Measurements from ENCODE around the gene LRRN1.

Gene LRRN1

GRCh38 chr3:3799173-3800079 is at the start of gene LRRN1:
TSS of gene LRRN1 (plus strand) at chr3:3799431. CDS start at chr3:3844642, 45,211 bp downstream.
- no peak for FAIRE-seq

- FAIRE-seq: no peak
Measured at GRCh38 chr3:3753416-3753815, 45.8 kb upstream of the LRRN1 start.

DNA sequence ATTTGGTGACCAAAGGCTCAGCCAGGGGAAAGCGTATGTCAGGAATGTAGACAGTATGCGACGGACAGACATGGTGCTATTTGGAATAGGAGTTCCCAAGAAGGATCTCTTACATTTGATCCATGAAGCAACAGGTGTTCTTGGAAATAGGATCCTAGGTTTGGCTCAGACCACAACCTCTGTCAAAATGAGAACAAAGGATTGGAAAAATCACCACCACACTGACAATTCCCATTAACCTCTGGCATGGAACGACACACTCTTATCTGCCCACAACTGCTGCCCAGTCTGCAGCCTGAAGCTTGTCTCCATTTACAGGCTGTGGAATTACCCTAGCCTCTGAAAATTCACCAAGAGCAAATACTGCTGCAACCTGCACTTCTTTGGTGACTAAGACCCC is 33.6 kb upstream of the LRRN1 start:
- no peak for FAIRE-seq

- no peak for FAIRE-seq
Measured at GRCh38 chr3:3766140-3766539, 33.1 kb upstream of the LRRN1 start.

GRCh38 chr3:3771094-3771493 is 28.1 kb upstream of the LRRN1 start:
- no peak for FAIRE-seq

DNA sequence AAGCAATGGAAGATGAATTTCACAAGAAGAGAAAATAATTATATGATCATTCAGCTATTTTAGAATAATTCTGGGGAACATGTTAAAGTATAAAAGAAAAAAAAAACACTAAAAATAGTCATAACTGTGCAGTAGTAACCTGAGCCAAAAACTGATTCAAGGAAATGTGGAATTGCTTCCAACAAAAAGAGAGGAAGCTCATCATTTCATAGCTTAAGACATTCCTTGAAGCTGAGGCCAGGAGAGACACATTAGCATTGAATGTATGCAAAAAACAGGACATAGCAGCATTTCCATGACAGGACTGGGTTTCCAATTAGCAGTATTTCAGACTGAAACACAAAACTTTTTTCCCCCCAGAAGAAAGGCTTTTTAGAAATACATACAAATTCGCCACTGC is 27.7 kb upstream of the LRRN1 start:
- no peak for FAIRE-seq

GRCh38 chr3:3772338-3772737 is 26.9 kb upstream of the LRRN1 start:
- no peak for FAIRE-seq

GRCh38 chr3:3772920-3773319 is 26.3 kb upstream of the LRRN1 start:
- no peak for FAIRE-seq

GRCh38 chr3:3776607-3777006 is 22.6 kb upstream of the LRRN1 start:
- FAIRE-seq: no peak

DNA sequence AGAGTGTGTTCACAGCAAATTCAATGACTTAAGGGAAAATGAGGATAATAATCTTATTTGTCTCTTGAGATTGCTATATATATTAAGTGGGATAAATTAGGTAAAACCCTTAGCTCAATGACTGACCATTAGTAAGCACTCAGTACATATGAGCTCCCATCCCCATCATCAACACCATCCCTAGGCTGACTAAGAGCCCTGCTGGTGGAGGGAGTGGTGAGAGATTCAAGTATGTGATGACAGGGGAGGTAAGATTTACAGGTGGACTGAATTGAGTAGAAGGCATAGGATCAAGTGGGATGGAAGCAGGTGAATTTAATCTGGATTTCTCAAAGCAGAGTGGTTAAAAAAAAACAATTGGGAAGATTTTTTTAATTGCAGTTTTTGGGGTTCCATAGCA is 21.0 kb upstream of the LRRN1 start:
- FAIRE-seq: no peak

DNA sequence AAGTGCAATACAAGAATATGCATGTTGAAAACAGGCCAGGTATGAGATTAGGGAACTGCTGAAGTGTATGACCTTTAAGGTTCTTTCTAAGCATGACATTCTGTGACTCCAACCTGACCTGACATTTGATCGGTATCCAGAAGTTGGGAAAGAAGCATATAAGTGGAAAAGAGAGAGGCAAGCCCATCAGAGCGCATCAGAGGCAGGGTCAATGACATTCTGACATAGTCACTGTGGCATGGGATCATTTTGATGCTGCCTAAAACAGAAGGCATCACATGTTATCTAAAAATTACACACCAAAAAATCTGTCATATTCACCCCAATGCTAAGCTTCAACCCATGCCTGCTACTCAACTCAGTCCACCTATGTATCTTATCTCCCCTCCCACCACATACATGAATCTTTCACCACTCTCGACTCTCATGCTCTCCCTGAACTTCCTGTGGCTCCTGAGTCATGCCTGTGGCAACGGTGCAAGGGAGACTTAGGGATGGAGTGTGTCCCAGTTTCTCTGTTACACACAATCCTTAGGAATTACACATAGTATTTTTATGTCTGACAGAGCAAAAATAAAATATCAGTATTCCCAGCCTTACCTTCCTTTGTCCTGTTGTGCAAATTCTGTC is 20.5 kb upstream of the LRRN1 start:
- no peak for FAIRE-seq

- no peak for FAIRE-seq
Measured at GRCh38 chr3:3782457-3782856, 16.8 kb upstream of the LRRN1 start.

DNA sequence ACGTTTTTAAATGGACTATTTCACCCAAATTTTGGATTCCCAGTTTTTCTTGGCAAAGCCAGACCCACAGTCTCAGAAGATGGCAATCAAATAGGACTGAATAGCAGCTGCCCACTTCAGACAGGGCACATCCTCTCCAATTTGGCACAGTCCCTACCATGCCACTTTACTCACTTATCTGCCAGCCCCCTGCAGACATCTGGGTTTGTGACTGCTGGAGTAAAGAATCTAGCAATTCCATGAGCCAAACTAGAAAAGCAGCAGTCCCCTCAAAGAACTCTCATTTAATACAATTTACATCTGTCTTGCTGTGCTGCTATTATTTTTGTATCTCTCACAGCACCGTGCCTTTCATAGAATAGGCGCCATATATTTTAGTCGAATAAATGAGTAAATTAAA is 16.0 kb upstream of the LRRN1 start:
- no peak for FAIRE-seq

DNA sequence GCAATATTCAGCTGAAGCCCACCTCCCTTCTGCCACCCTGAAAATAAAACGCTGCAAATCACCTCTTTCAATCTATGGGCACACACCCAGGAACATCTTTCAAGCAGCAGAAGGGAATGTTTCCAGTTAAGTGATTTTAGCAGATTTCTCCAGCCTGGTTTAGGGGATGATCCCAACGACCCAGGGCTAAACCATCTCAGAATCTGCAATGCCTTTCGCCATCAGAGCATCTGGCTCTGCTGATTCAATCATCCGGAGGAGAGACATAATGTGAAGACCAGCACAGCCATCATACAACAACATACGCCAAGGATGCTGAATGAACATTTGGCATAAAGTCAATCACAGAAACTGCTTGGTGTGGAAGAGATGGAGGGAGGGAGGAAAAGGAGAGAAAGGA is 15.5 kb upstream of the LRRN1 start:
- FAIRE-seq: no peak

DNA sequence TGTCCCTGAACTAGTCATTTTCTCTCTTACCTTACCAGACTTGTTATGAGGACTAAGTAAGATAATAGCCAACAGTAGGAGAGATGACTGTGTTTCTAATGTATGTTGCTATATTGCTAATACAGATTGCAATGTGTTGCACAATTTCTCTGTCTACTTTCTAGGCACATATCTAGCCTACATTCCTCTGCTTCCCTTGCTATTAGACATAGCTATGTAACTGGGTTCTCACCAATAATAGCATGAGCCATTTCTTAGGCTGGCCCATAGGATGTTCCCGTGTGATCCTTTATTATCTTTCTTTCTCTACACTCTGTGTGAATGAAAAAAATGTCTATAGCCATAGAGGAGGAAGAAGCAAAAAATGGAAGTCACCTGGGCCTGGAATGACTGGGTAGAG is 6.8 kb upstream of the LRRN1 start:
- no peak for FAIRE-seq

DNA sequence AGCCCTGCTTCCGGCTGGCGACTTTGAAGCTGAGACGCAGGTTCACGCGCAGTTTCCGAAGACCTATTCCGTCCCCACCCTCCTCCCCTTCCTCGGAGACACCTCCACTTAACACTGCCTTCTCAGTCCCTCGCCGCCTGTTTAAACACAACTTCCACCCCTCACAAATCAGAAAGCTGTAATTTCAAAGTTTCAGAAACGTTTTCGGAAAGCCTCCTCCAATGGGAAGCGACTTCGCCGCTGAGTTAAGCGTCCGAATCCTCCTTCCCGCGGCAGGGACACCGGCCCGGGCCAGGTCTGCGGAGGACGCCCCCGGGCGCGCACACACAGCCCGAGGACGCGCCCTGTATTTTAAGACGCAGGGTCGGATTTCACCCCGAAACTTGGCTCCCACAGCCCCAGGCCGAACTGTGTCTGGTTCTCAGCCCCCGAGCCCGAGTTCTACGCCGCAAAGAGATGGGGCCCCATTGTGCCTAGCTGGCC is 559 bp upstream of the LRRN1 start:
- no peak for FAIRE-seq

GRCh38 chr3:3800080-3800455 is 837 bp downstream of the LRRN1 start:
- no peak for FAIRE-seq

- FAIRE-seq: no peak
Measured at GRCh38 chr3:3800685-3801493, 1.7 kb downstream of the LRRN1 start.

DNA sequence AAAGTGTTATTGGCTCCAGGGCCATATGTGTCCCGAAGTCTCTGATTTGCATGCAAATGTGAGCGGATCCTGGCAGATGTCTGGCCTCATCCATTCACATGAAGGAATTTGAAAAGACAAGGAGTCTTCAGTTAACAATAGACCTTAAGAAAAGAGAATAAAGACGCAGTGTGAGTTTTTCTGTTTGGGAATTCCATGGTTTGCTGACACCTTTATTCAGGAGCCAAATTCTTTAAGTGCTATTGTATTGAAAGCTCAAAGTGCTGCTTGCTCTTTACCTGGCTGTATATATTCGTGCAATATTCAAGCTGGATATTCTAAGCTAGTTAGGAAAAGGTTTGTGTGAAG is 2.2 kb downstream of the LRRN1 start:
- FAIRE-seq: no peak

DNA sequence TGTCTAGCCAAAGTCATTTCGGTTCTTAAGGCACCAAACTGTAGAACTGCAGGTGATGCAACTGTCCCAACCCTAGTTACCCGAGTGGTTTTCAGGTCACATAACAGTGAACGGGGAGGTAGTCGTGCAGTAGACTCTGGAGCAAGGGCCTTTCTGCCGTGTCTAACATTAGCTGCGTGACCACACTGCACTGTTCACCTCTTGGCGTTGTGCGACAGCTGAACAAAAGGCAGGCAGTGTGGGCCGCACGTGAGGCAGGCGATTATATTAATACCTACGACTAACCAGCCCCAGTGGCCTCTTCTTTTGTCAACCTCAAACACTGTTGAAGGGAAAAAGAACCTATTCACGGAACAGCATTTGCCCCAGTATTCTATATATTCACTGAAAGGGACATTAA is 2.8 kb downstream of the LRRN1 start:
- FAIRE-seq: no peak

- no peak for FAIRE-seq
Measured at GRCh38 chr3:3804560-3804959, 5.3 kb downstream of the LRRN1 start.

DNA sequence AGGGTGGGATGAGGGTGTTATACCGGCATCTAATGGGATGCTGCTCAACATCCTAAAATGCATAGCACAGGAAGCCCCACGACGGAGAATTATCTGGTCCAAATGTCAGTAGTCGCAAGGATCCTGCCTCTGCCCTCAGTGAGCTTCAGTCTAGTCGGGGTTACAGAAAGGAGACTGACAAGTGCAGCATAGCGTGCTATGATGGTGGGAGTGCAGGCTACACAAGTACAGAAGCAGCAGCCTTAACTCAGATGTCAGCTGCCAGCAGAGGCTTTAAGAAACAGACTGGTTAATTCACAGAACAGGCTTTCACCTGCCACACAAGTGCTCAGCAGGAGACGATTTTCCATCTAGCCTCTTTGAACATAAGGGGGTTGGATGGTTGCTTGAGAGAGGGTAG is 6.9 kb downstream of the LRRN1 start:
- FAIRE-seq: no peak

DNA sequence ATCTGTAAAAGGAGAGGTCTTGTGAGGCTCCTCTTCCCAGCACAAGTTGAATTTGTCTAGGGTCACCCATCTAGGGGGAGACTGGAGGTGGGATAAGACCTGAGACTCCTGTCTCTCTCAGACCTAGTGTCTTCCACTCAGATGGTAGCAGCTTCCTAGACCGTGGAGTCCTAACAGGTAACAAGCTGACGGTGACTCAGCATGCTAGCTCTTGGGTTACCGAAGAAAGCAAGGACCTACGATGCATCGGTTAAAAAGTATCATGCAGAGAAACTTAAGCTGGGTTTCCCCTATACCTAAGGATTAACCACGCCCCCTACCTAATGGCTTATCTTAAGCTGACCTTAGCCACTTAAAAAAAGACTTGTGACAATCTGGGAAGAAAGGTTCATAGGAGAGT is 7.6 kb downstream of the LRRN1 start:
- FAIRE-seq: no peak

- no peak for FAIRE-seq
Measured at GRCh38 chr3:3813013-3813412, 13.8 kb downstream of the LRRN1 start.
